LNCaP clone FGC (cell line): ENCODE measurements around the gene CCDC196.
"Not testable (repeated sequence)": the region's sequence is repeated elsewhere in the genome, so short reads cannot be mapped to it uniquely, and the experiment has no call there.

Experiments
- DNase-seq: peaks from one replicate; pipeline ENCODE4 v3.0.0-alpha.2; 2011; ENCODE audit warnings: low read depth
- H3K4me3 ChIP-seq: 2 replicates; pipeline ENCODE4 v1.5.1; 2011; ENCODE audit warnings: mild to moderate bottlenecking, low read depth, low read length, control low read depth
- TF ChIP-seq, protein P1 (sequence below): IDR thresholded peaks from 2 replicates; pipeline ENCODE4 v1.5.1; 2012; ENCODE audit warnings: mild to moderate bottlenecking; ENCODE audit not compliant: control insufficient read depth, insufficient read depth; ENCODE audit errors: extremely low read depth

Gene CCDC196

DNA sequence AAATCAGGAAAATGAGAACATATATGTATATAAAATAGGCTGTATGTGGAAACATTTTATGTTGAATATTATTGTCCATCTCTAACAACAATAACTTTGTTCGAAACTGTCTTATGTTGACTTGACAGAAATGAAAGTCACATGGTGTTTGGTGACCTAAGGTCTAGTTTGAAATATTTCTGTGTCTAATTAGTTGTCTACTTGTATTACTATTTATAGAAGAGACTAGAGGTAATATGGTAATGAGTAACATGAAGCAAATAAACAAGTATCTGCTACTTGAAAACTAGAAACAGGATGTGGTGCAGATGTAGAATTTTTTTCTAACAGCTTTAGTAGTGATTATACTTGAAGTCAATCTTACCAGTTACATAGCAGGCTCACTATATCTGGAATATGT, 25.7 kb downstream of the CCDC196 start:
- TF ChIP-seq, protein P1, sequence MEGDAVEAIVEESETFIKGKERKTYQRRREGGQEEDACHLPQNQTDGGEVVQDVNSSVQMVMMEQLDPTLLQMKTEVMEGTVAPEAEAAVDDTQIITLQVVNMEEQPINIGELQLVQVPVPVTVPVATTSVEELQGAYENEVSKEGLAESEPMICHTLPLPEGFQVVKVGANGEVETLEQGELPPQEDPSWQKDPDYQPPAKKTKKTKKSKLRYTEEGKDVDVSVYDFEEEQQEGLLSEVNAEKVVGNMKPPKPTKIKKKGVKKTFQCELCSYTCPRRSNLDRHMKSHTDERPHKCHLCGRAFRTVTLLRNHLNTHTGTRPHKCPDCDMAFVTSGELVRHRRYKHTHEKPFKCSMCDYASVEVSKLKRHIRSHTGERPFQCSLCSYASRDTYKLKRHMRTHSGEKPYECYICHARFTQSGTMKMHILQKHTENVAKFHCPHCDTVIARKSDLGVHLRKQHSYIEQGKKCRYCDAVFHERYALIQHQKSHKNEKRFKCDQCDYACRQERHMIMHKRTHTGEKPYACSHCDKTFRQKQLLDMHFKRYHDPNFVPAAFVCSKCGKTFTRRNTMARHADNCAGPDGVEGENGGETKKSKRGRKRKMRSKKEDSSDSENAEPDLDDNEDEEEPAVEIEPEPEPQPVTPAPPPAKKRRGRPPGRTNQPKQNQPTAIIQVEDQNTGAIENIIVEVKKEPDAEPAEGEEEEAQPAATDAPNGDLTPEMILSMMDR: no peak
- no peak overlapping the region for H3K4me3 ChIP-seq
- DNase-seq: no peak

DNA sequence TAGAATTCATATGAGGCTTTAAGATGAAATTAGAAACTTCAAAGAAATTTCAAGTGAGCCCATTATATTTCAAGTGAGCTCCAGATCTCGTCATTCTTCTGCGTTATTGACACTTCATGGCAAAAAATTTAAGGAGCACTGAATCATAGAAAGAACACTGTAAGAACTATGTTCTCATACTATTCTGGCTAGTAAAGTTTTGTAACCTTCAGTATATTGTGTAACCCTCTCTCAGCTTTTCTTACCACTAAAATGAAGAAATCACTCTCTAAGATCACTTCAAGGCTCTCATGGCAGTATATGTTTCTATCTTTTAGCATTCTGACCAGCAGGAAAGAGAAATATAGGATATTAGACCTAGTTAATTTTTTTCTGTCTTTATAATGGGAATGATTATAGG, 28.0 kb downstream of the CCDC196 start:
- no peak overlapping the region for H3K4me3 ChIP-seq
- TF ChIP-seq, protein P1: no peak
- no peak for DNase-seq

DNA sequence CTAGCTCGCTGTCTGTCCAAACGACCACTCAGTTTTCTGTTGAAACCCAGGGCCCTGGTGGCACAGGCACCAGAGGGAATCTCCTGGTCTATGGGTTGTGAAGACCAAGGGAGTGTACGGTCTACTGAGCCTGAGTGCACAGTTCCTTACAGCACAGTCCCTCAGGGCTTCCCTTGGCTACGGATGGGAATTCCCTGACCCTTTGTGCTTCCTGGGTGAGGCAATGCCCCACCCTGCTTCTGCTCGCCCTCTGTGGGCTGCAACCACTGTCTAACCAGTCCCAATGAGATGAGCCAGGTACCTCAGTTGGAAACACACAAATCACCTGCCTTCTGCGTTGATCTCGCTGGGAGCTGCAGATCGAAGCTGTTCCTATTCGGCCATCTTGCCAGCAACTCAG, 44.4 kb downstream of the CCDC196 start:
- no peak for DNase-seq
- TF ChIP-seq, protein P1: no peak
- no peak overlapping the region for H3K4me3 ChIP-seq

DNA sequence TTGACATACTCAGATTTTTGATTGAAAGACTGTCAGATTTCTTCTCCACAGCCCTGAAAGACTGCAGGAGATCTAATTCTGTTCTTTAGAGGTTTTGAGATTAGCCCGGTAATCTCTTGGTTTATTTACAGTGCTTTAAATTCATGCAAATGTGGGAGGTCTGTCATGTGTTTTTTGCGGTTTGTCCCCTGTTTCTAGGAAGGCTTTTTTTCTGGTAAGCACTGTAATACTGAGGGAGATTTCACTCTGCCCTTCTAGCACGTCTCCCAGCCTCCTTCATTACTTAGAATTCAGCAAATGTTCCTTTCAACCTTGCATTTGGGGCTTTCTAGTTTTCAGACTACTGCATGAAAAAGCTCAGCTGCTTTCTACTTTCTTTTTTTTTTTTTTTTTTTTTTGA, 52.9 kb downstream of the CCDC196 start:
- no peak for DNase-seq
- TF ChIP-seq, protein P1: no peak
- H3K4me3 ChIP-seq: no peak overlapping the region

DNA sequence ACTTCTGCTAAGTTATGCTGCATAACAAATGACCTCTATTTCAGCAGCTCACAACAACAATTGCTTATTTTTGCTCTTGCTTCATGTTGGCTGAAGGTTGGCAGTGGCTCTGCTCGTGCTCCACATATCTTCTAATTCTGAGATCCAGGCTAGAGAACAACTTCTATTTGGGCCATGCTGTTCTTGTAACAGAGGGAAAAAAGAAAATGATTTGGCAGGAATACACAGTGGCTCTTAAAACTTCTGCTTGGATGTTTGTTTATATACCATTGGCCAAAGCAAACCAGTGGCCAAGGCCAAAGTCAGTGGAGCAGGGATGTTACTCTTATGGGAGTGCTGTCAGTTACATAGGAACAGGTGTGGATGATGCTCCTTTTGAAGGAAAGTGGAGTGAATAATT, 53.9 kb downstream of the CCDC196 start:
- H3K4me3 ChIP-seq: no peak overlapping the region
- DNase-seq: peak; percentile 11
- TF ChIP-seq, protein P1: no peak

DNA sequence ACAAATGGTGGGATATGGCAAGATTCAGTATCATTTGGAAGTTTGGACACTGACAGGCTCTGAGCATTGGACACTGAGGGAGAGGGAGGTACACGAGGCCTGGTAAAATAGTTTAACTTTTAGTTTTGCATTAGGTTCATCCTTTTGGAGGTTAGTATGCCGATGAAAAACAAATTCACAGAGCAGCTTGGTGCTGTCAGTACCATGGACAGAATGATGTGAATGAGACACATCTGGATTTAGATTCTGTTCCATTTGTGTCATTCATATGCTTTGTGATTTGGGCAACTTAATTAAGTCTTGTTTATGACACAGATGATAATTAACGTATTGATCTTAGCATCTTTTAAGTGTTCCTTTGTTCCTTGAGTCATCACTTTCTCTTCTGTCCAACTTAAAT, 55.5 kb downstream of the CCDC196 start:
- TF ChIP-seq, protein P1: no peak
- no peak overlapping the region for H3K4me3 ChIP-seq
- no peak for DNase-seq

DNA sequence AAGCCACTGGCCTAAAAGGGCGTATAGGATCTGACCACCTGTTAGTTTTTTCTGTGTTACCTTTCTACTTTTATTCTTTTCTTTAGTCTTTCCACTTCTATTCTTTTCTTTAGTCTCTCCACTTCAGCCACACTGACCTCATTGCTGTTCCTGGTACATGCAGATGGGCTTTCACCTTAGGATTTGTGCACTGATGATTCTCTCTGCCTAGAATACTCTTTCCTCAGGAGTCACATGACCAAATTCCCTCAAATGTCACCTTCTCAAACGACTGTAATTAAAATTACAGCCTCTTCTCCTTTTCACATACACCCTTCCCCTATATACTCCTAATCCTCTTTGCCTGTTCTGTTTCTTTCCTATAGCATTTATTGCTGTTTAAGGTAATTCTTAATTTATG, 57.8 kb downstream of the CCDC196 start:
- TF ChIP-seq, protein P1: no peak
- no peak for DNase-seq
- H3K4me3 ChIP-seq: no peak overlapping the region

DNA sequence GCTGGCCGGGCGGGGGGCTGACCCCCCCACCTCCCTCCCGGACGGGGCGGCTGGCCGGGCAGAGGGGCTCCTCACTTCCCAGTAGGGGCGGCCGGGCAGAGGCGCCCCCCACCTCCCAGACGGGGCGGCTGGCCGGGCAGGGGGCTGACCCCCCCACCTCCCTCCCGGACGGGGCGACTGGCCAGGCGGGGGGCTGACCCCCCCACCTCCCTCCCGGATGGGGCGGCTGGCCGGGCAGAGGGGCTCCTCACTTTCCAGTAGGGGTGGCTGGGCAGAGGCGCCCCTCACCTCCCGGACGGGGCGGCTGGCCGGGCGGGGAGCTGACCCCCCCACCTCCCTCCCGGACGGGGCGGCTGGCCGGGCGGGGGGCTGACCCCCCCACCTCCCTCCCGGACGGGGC, 59.0 kb downstream of the CCDC196 start:
- H3K4me3 ChIP-seq, DNase-seq: not testable (repeated sequence)

DNA sequence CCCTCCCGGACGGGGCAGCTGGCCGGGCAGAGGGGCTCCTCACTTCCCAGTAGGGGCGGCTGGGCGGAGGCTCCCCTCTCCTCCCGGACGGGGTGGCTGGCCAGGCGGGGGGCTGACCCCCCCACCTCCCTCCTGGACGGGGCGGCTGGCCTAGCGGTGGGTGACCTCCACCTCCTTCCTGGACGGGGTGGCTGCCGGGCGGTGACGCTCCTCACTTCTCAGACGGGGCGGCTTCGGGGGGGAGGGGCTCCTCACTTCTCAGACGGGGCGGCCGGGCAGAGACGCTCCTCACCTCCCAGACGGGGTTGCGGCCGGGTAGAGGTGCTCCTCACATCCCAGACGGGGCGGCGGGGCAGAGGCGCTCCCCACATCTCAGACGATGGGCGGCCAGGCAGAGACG, 59.6 kb downstream of the CCDC196 start:
- not testable (repeated sequence) for DNase-seq, H3K4me3 ChIP-seq
